Keratinocyte (primary cell): ENCODE measurements around the gene CHGA. TPM values are rescaled to one million over a fixed set of nuclear protein-coding genes. Genes with fewer than 3 reads are reported as not detected.

Experiments
- DNase-seq: peaks from one replicate; pipeline ENCODE4 v3.0.0-alpha.2; 2011; ENCODE audit warnings: low read depth, missing footprints, low spot score
- FAIRE-seq: peaks from 2 replicates; lab custom pipeline; 2011; peaks lifted over from hg19 to GRCh38; lab: Jason Lieb, UNC
- H2AFZ ChIP-seq: 2 replicates; pipeline ENCODE4 v1.6.0; 2012; ENCODE audit warnings: low read length, control low read depth, inconsistent platforms; ENCODE audit not compliant: control insufficient read depth
- H3K27ac ChIP-seq: 2 replicates; pipeline ENCODE4 v1.5.1; 2011; ENCODE audit warnings: low read length; ENCODE audit not compliant: control insufficient read depth, insufficient read depth
- H3K27me3 ChIP-seq: 3 replicates; pipeline ENCODE4 v1.6.0; 2011; ENCODE audit warnings: low read length; ENCODE audit not compliant: control insufficient read depth, insufficient read depth; ENCODE audit errors: extremely low read depth
- H3K36me3 ChIP-seq, 2 experiments: 2 replicates in 1 of 2; 3 replicates in 1 of 2; pipeline ENCODE4 v1.5.1; 2011; ENCODE audit warnings: low read length in 2 of 2, mild to moderate bottlenecking in 1 of 2; ENCODE audit not compliant: control insufficient read depth in 2 of 2, insufficient read depth in 2 of 2; ENCODE audit errors: extremely low read depth in 1 of 2
- H3K4me1 ChIP-seq: 3 replicates; pipeline ENCODE4 v1.5.1; 2011; ENCODE audit warnings: low read length; ENCODE audit not compliant: control insufficient read depth, insufficient read depth; ENCODE audit errors: extremely low read depth
- H3K4me2 ChIP-seq: 3 replicates; pipeline ENCODE4 v1.6.0; 2011; ENCODE audit warnings: low read depth, low read length; ENCODE audit not compliant: control insufficient read depth, insufficient read depth; ENCODE audit errors: extremely low read depth
- H3K4me3 ChIP-seq, 3 experiments: fragments of 200-600 bp in 1 of 3; sonication (generic) in 1 of 3; 2 replicates in 2 of 3; 3 replicates in 1 of 3; pipeline ENCODE4 v1.5.1; 2011 to 2016; ENCODE audit warnings: low read length in 3 of 3, mild to moderate bottlenecking in 3 of 3, control low read depth in 2 of 3, inconsistent platforms in 1 of 3, low read depth in 1 of 3, mixed read lengths in 1 of 3, mixed run types in 1 of 3, moderate library complexity in 1 of 3; ENCODE audit not compliant: control insufficient read depth in 2 of 3, insufficient read depth in 2 of 3; ENCODE audit errors: extremely low read depth in 1 of 3
- H3K79me2 ChIP-seq: 2 replicates; pipeline ENCODE4 v1.6.0; 2012; ENCODE audit warnings: low read length; ENCODE audit not compliant: control insufficient read depth, insufficient read depth
- H3K9ac ChIP-seq: 3 replicates; pipeline ENCODE4 v1.6.0; 2011; ENCODE audit warnings: low read length; ENCODE audit not compliant: control insufficient read depth, insufficient read depth; ENCODE audit errors: extremely low read depth
- H3K9me1 ChIP-seq: 3 replicates; pipeline ENCODE4 v1.6.0; 2011; ENCODE audit warnings: low read length; ENCODE audit not compliant: control insufficient read depth, insufficient read depth; ENCODE audit errors: extremely low read depth
- H3K9me3 ChIP-seq: 2 replicates; pipeline ENCODE4 v1.5.1; 2012; ENCODE audit warnings: low read depth, low read length; ENCODE audit not compliant: control insufficient read depth
- H4K20me1 ChIP-seq: 3 replicates; pipeline ENCODE4 v1.6.0; 2011; ENCODE audit warnings: low read length; ENCODE audit not compliant: control insufficient read depth, insufficient read depth; ENCODE audit errors: extremely low read depth
- CTCF ChIP-seq, 3 experiments: IDR thresholded peaks in 1 of 3; conservative IDR thresholded peaks in 1 of 3; optimal IDR thresholded peaks in 1 of 3; 2 replicates in 2 of 3; 3 replicates in 1 of 3; pipeline versions ENCODE3 to v1.5.1; 2011; ENCODE audit warnings: low read length in 3 of 3, mild to moderate bottlenecking in 3 of 3, moderate library complexity in 2 of 3, control low read depth in 1 of 3, inconsistent platforms in 1 of 3; ENCODE audit not compliant: insufficient read depth in 2 of 3; ENCODE audit errors: extremely low read depth in 1 of 3
- EZH2 ChIP-seq: IDR thresholded peaks from one replicate; pipeline ENCODE4 v1.6.1; 2012; ENCODE audit warnings: inconsistent platforms, mild to moderate bottlenecking, low read length, moderate library complexity
- dilution Hi-C: fragments of 300-500 bp; cut with MboI; formaldehyde crosslinking; loops from one replicate; pipeline ENCODE4 v1.7.0; 2020; ENCODE audit warnings: low sequenced_read_pairs; ENCODE audit not compliant: extremely low pct_ligation_motif_present
- polyA plus RNA-seq, 5 experiments: library from polyadenylated mRNA; depleted of rRNA in 3 of 5; stranded (reverse) in 3 of 5; stranded (forward) in 1 of 5; unstranded in 1 of 5; fragments of >200 nt; gene quantifications; 1 replicate in 1 of 5; 2 replicates in 3 of 5; 3 replicates in 1 of 5; pipeline versions ENCODE4 v1.2.1 to v1.2.3, GENCODE V29; 2011 to 2012; ENCODE audit warnings: missing spikeins in 2 of 5, low read depth in 1 of 5, low replicate concordance in 1 of 5

CHGA gene
- polyA plus RNA-seq, 1 donor (not counting 4 experiments of a cell fraction or from before 2014, with no cell fraction given): 0.04 TPM

- Histone ChIP-seq H4K20me1 (peaks cover 3% of the 10 kb centered on the region), H3K4me3 (no peak overlapping the region), H3K79me2 (peaks cover 5% of the 10 kb centered on the region), H3K27ac (no peak overlapping the region), H3K9me1 (peaks cover 4% of the 10 kb centered on the region), H3K9me3 (peaks cover 3% of the 10 kb centered on the region), H3K4me1 (peaks cover 10% of the 10 kb centered on the region), H3K36me3 (peaks cover 7 to 15% of the 10 kb centered on the region in 2 experiments), H2AFZ (no peak overlapping the region), H3K9ac (no peak overlapping the region), H3K27me3 (no peaks in the 10 kb centered on the region), H3K4me2 (no peak overlapping the region)
- DNase-seq: no peak
- TF ChIP-seq CTCF (optimal IDR thresholded peaks at IDR 0.05 in 1 of 3, IDR thresholded peaks at IDR 0.05 in 1 of 3, conservative IDR thresholded peaks at IDR 0.05 in 1 of 3; ENCODE audit: extremely low read depth in 1 of 3, insufficient read depth in 2 of 3, low read length in 3 of 3): no peak
- no peak for TF ChIP-seq EZH2
- dilution Hi-C loops: no loop called here
- no peak for FAIRE-seq
These were observed 55.5 kb downstream of the CHGA start for GRCh38 chr14:92978229-92979021.

- no peak overlapping the region for H3K4me2 ChIP-seq
- no peak for FAIRE-seq
- H3K9ac ChIP-seq: no peak overlapping the region
- TF ChIP-seq CTCF (optimal IDR thresholded peaks at IDR 0.05 in 1 of 3, IDR thresholded peaks at IDR 0.05 in 1 of 3, conservative IDR thresholded peaks at IDR 0.05 in 1 of 3; ENCODE audit: extremely low read depth in 1 of 3, insufficient read depth in 2 of 3, low read length in 3 of 3) (no peak), EZH2 (no peak)
- dilution Hi-C loops: no loop called here
- no peaks in the 10 kb centered on the region for H4K20me1 ChIP-seq
- peaks cover 7 to 15% of the 10 kb centered on the region in 2 experiments for H3K36me3 ChIP-seq
- peaks cover 5% of the 10 kb centered on the region for H3K79me2 ChIP-seq
- no peaks in the 10 kb centered on the region for H3K9me1 ChIP-seq
- no peaks in the 10 kb centered on the region for H3K27me3 ChIP-seq
- H2AFZ ChIP-seq: no peak overlapping the region
- H3K4me3 ChIP-seq: no peak overlapping the region
- H3K4me1 ChIP-seq: peaks cover 14% of the 10 kb centered on the region
- peaks cover 3% of the 10 kb centered on the region for H3K9me3 ChIP-seq
- no peak overlapping the region for H3K27ac ChIP-seq
- no peak for DNase-seq
These were observed 57.9 kb downstream of the CHGA start for GRCh38 chr14:92980866-92981265.
